ENCODE data around the gene RNF227. TPM values are rescaled to one million over a fixed set of nuclear protein-coding genes. Genes with fewer than 3 reads are reported as not detected.

Gene RNF227
- total and polyA plus RNA-seq, 2 experiments from 2014 or later = 0.42 to 1.4 TPM

DNA sequence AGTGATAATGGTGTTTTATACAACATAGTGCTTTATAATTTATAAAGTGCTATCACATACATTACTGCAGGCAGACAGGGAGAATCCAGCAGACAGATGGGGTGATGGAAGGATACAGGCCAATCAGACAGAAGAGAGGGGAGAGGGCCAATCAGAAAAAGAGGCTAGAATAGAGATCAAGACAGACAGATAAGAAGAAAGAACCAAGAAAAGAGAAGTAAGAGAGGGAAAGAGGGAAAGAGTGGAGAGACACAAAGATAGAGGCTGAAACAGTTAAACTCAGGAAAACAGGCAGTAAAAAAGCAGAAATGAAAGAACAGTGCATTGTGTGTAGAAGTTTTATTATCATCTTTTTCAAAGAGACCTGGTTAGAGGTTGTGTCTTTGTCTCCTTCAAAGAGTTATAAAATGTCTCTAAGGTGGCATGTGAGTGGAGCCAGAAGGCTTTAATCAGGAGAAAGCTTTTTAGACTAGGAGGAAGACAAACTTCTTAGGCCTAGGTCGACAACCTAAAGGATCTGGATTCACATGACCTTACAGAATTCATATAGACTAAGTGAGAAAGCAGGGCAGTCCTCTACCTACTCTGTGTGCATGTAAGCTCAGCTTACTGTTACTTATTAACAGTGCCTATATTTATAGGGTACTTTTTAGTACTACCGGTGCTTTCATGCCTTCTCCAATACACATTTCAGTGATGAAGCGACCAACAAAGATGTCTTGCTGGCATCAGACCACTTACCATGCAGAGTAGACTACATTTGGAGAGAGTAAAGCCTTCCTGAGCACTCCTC lies 35.8 kb downstream of the RNF227 start:
- ATAC-seq = no peak
- Histone ChIP-seq H3K4me3 (no peak overlapping the region), H3K27ac (ENCODE audit: low read depth) (no peak overlapping the region)

More for the DNA sequence above, 35.8 kb downstream of the RNF227 start:
- peaks cover 3% of the 10 kb centered on the region; the same call in 1 of the 3 replicates for H3K4me1 Mint-ChIP-seq
- peaks cover 15% of the 10 kb centered on the region; the same call in 1 of the 2 replicates for H3K4me1 ChIP-seq (ENCODE audit: insufficient read depth)
- no peaks in the 10 kb centered on the region for H3K9me2 ChIP-seq (ENCODE audit: insufficient read depth)
- no peak for DNase-seq (ENCODE audit: low spot score)
- H2AFZ ChIP-seq = no peak overlapping the region
- no peak overlapping the region for H3K4me2 ChIP-seq
- H3K36me3 Mint-ChIP-seq (ENCODE audit: low read depth) = no peaks in the 10 kb centered on the region
- peaks cover 40% of the 10 kb centered on the region for H3K27me3 ChIP-seq (ENCODE audit: insufficient read depth)
- H3K79me2 ChIP-seq (replicated peaks; ENCODE audit: insufficient read depth) = no peaks in the 10 kb centered on the region
- H3F3A ChIP-seq (replicated peaks; ENCODE audit: low read depth) = no peaks in the 10 kb centered on the region
- no peaks in the 10 kb centered on the region; the same call in 2 of the 3 replicates for H3K9me3 Mint-ChIP-seq
- no peak overlapping the region for H3K4me3 Mint-ChIP-seq
- no peaks in the 10 kb centered on the region for H4K20me1 ChIP-seq (replicated peaks; ENCODE audit: insufficient read depth)
- H3K27me3 Mint-ChIP-seq (ENCODE audit: insufficient read depth, low read depth, poor library complexity) = peaks cover 2% of the 10 kb centered on the region
- TF ChIP-seq NANOG (IDR thresholded peaks at IDR 0.05; ENCODE audit: borderline replicate concordance) (no peak), EZH2phosphoT487 (IDR thresholded peaks at IDR 0.05; ENCODE audit: unreplicated experiment) (no peak), ZNF114 (CRISPR knock-in tag; IDR thresholded peaks at IDR 0.05) (no peak), POLR2AphosphoS5 (IDR thresholded peaks at IDR 0.05; ENCODE audit: low read depth) (no peak), ZNF331 (CRISPR knock-in tag; IDR thresholded peaks at IDR 0.05; ENCODE audit: low read depth) (no peak), JUNB (IDR thresholded peaks at IDR 0.05; ENCODE audit: unreplicated experiment) (no peak), EZH2 (IDR thresholded peaks at IDR 0.05; ENCODE audit: low read depth, unreplicated experiment) (no peak), CREB1 (CRISPR knock-in tag; IDR thresholded peaks at IDR 0.05; ENCODE audit: low read depth) (no peak), STAT1 (IDR thresholded peaks at IDR 0.05; ENCODE audit: unreplicated experiment) (no peak)
- TF ChIP-seq, protein P1, sequence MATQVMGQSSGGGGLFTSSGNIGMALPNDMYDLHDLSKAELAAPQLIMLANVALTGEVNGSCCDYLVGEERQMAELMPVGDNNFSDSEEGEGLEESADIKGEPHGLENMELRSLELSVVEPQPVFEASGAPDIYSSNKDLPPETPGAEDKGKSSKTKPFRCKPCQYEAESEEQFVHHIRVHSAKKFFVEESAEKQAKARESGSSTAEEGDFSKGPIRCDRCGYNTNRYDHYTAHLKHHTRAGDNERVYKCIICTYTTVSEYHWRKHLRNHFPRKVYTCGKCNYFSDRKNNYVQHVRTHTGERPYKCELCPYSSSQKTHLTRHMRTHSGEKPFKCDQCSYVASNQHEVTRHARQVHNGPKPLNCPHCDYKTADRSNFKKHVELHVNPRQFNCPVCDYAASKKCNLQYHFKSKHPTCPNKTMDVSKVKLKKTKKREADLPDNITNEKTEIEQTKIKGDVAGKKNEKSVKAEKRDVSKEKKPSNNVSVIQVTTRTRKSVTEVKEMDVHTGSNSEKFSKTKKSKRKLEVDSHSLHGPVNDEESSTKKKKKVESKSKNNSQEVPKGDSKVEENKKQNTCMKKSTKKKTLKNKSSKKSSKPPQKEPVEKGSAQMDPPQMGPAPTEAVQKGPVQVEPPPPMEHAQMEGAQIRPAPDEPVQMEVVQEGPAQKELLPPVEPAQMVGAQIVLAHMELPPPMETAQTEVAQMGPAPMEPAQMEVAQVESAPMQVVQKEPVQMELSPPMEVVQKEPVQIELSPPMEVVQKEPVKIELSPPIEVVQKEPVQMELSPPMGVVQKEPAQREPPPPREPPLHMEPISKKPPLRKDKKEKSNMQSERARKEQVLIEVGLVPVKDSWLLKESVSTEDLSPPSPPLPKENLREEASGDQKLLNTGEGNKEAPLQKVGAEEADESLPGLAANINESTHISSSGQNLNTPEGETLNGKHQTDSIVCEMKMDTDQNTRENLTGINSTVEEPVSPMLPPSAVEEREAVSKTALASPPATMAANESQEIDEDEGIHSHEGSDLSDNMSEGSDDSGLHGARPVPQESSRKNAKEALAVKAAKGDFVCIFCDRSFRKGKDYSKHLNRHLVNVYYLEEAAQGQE (IDR thresholded peaks at IDR 0.05; ENCODE audit: unreplicated experiment) = no peak
- TF ChIP-seq, protein P2, sequence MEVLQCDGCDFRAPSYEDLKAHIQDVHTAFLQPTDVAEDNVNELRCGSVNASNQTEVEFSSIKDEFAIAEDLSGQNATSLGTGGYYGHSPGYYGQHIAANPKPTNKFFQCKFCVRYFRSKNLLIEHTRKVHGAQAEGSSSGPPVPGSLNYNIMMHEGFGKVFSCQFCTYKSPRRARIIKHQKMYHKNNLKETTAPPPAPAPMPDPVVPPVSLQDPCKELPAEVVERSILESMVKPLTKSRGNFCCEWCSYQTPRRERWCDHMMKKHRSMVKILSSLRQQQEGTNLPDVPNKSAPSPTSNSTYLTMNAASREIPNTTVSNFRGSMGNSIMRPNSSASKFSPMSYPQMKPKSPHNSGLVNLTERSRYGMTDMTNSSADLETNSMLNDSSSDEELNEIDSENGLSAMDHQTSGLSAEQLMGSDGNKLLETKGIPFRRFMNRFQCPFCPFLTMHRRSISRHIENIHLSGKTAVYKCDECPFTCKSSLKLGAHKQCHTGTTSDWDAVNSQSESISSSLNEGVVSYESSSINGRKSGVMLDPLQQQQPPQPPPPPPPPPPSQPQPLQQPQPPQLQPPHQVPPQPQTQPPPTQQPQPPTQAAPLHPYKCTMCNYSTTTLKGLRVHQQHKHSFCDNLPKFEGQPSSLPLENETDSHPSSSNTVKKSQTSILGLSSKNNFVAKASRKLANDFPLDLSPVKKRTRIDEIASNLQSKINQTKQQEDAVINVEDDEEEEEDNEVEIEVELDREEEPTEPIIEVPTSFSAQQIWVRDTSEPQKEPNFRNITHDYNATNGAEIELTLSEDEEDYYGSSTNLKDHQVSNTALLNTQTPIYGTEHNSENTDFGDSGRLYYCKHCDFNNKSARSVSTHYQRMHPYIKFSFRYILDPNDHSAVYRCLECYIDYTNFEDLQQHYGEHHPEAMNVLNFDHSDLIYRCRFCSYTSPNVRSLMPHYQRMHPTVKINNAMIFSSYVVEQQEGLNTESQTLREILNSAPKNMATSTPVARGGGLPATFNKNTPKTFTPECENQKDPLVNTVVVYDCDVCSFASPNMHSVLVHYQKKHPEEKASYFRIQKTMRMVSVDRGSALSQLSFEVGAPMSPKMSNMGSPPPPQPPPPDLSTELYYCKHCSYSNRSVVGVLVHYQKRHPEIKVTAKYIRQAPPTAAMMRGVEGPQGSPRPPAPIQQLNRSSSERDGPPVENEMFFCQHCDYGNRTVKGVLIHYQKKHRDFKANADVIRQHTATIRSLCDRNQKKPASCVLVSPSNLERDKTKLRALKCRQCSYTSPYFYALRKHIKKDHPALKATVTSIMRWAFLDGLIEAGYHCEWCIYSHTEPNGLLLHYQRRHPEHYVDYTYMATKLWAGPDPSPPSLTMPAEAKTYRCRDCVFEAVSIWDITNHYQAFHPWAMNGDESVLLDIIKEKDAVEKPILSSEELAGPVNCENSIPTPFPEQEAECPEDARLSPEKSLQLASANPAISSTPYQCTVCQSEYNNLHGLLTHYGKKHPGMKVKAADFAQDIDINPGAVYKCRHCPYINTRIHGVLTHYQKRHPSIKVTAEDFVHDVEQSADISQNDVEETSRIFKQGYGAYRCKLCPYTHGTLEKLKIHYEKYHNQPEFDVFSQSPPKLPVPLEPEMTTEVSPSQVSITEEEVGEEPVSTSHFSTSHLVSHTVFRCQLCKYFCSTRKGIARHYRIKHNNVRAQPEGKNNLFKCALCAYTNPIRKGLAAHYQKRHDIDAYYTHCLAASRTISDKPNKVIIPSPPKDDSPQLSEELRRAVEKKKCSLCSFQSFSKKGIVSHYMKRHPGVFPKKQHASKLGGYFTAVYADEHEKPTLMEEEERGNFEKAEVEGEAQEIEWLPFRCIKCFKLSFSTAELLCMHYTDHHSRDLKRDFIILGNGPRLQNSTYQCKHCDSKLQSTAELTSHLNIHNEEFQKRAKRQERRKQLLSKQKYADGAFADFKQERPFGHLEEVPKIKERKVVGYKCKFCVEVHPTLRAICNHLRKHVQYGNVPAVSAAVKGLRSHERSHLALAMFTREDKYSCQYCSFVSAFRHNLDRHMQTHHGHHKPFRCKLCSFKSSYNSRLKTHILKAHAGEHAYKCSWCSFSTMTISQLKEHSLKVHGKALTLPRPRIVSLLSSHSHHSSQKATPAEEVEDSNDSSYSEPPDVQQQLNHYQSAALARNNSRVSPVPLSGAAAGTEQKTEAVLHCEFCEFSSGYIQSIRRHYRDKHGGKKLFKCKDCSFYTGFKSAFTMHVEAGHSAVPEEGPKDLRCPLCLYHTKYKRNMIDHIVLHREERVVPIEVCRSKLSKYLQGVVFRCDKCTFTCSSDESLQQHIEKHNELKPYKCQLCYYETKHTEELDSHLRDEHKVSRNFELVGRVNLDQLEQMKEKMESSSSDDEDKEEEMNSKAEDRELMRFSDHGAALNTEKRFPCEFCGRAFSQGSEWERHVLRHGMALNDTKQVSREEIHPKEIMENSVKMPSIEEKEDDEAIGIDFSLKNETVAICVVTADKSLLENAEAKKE (CRISPR knock-in tag; IDR thresholded peaks at IDR 0.05) = no peak
- TF ChIP-seq, protein P3, sequence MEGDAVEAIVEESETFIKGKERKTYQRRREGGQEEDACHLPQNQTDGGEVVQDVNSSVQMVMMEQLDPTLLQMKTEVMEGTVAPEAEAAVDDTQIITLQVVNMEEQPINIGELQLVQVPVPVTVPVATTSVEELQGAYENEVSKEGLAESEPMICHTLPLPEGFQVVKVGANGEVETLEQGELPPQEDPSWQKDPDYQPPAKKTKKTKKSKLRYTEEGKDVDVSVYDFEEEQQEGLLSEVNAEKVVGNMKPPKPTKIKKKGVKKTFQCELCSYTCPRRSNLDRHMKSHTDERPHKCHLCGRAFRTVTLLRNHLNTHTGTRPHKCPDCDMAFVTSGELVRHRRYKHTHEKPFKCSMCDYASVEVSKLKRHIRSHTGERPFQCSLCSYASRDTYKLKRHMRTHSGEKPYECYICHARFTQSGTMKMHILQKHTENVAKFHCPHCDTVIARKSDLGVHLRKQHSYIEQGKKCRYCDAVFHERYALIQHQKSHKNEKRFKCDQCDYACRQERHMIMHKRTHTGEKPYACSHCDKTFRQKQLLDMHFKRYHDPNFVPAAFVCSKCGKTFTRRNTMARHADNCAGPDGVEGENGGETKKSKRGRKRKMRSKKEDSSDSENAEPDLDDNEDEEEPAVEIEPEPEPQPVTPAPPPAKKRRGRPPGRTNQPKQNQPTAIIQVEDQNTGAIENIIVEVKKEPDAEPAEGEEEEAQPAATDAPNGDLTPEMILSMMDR (conservative IDR thresholded peaks at IDR 0.05; ENCODE audit: low read depth in 2 of 2) = no peak
- TF ChIP-seq, protein P4, sequence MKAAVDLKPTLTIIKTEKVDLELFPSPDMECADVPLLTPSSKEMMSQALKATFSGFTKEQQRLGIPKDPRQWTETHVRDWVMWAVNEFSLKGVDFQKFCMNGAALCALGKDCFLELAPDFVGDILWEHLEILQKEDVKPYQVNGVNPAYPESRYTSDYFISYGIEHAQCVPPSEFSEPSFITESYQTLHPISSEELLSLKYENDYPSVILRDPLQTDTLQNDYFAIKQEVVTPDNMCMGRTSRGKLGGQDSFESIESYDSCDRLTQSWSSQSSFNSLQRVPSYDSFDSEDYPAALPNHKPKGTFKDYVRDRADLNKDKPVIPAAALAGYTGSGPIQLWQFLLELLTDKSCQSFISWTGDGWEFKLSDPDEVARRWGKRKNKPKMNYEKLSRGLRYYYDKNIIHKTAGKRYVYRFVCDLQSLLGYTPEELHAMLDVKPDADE (IDR thresholded peaks at IDR 0.05) = no peak
- H3K27ac Mint-ChIP-seq = no peak overlapping the region
- no peaks in the 10 kb centered on the region for H3K36me3 ChIP-seq (ENCODE audit: insufficient read depth)

Measured in GM23338 (cell line).